ENCODE data around the gene ELK1.

ELK1 gene

DNA sequence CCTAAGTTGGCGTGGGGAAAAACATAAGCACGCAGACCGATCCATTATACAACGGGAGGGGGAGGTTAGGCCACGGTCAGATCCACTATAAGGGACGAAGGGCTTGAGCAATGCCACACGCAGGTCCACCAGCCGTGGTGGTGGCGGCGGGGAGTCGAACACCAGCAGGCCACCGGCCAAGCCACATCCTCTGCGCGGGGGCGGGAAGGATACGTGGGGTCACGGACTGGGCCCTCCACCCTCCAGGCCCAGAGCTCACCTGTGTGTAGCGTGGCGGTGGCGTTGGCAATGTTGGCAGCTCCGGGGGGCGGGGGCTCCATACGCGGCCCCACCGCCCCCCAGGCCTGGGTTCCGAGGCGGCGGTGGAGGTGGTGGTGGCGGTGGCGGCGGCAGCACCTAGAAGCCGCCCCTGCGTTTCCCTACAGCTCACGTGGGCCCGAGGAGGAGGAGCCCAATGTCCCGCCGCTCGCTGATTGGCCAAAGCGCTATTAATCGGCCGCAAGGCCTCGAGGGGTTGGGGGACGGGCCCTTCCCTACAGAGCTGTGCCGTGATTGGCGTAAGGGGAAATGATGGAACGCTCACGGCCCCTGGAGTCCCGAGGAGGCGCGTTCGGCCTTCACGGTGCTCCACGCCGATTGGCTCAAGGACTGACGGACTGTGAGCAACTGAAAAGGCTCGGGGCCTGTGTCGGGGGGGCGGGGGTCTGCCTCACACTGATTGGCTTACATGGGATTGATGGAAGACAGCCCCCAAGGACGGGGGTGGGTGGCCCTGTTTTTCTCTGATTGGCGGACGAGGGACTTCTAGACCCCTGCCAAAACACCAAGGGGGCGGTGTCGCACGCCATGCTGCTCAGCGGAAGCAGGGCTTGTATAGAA lies at the start of gene ELK1 (continued):
- TF ChIP-seq, protein P1, sequence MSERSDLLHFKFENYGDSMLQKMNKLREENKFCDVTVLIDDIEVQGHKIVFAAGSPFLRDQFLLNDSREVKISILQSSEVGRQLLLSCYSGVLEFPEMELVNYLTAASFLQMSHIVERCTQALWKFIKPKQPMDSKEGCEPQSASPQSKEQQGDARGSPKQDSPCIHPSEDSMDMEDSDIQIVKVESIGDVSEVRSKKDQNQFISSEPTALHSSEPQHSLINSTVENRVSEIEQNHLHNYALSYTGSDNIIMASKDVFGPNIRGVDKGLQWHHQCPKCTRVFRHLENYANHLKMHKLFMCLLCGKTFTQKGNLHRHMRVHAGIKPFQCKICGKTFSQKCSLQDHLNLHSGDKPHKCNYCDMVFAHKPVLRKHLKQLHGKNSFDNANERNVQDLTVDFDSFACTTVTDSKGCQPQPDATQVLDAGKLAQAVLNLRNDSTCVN (tag by site-specific recombination; optimal IDR thresholded peaks at IDR 0.05) = peak; percentile 41
- no peak for TF ChIP-seq ZNF174 (tag by site-specific recombination; IDR thresholded peaks at IDR 0.05)
- no peak for TF ChIP-seq ZSCAN23 (tag by site-specific recombination; IDR thresholded peaks at IDR 0.05)
- no peak for TF ChIP-seq ZNF140 (tag by site-specific recombination; IDR thresholded peaks at IDR 0.05)
- peak; percentile 93 for TF ChIP-seq ZFHX2 (tag by site-specific recombination; conservative IDR thresholded peaks at IDR 0.05)
- TF ChIP-seq ZNF670 (tag by site-specific recombination; IDR thresholded peaks at IDR 0.05; ENCODE audit: low read depth) = no peak
- TF ChIP-seq, protein P2, sequence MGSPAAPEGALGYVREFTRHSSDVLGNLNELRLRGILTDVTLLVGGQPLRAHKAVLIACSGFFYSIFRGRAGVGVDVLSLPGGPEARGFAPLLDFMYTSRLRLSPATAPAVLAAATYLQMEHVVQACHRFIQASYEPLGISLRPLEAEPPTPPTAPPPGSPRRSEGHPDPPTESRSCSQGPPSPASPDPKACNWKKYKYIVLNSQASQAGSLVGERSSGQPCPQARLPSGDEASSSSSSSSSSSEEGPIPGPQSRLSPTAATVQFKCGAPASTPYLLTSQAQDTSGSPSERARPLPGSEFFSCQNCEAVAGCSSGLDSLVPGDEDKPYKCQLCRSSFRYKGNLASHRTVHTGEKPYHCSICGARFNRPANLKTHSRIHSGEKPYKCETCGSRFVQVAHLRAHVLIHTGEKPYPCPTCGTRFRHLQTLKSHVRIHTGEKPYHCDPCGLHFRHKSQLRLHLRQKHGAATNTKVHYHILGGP (tag by site-specific recombination; IDR thresholded peaks at IDR 0.05) = no peak
- TF ChIP-seq HOXA7 (CRISPR knock-in tag; IDR thresholded peaks at IDR 0.05; ENCODE audit: borderline replicate concordance) = no peak
- TF ChIP-seq, protein P3, sequence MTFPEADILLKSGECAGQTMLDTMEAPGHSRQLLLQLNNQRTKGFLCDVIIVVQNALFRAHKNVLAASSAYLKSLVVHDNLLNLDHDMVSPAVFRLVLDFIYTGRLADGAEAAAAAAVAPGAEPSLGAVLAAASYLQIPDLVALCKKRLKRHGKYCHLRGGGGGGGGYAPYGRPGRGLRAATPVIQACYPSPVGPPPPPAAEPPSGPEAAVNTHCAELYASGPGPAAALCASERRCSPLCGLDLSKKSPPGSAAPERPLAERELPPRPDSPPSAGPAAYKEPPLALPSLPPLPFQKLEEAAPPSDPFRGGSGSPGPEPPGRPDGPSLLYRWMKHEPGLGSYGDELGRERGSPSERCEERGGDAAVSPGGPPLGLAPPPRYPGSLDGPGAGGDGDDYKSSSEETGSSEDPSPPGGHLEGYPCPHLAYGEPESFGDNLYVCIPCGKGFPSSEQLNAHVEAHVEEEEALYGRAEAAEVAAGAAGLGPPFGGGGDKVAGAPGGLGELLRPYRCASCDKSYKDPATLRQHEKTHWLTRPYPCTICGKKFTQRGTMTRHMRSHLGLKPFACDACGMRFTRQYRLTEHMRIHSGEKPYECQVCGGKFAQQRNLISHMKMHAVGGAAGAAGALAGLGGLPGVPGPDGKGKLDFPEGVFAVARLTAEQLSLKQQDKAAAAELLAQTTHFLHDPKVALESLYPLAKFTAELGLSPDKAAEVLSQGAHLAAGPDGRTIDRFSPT (tag by site-specific recombination; IDR thresholded peaks at IDR 0.05) = peak; percentile 76
- no peak for TF ChIP-seq ZNF23 (tag by site-specific recombination; IDR thresholded peaks at IDR 0.05; ENCODE audit: borderline replicate concordance)
- TF ChIP-seq ZNF768 (tag by site-specific recombination; IDR thresholded peaks at IDR 0.05) = no peak
- no peak for TF ChIP-seq ZFP41 (tag by site-specific recombination; IDR thresholded peaks at IDR 0.05; ENCODE audit: borderline replicate concordance)
- TF ChIP-seq, protein P4, sequence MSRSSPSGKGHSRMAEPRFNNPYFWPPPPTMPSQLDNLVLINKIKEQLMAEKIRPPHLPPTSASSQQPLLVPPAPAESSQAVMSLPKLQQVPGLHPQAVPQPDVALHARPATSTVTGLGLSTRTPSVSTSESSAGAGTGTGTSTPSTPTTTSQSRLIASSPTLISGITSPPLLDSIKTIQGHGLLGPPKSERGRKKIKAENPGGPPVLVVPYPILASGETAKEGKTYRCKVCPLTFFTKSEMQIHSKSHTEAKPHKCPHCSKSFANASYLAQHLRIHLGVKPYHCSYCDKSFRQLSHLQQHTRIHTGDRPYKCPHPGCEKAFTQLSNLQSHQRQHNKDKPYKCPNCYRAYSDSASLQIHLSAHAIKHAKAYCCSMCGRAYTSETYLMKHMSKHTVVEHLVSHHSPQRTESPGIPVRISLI (tag by site-specific recombination; IDR thresholded peaks at IDR 0.05) = no peak
- TF ChIP-seq ZBTB7A (tag by site-specific recombination; IDR thresholded peaks at IDR 0.05; ENCODE audit: low read depth) = peak; percentile 85
- TF ChIP-seq KLF1 (tag by site-specific recombination; IDR thresholded peaks at IDR 0.05) = peak; percentile 33; the same call in 1 of the 2 replicates
- TF ChIP-seq, protein P5, sequence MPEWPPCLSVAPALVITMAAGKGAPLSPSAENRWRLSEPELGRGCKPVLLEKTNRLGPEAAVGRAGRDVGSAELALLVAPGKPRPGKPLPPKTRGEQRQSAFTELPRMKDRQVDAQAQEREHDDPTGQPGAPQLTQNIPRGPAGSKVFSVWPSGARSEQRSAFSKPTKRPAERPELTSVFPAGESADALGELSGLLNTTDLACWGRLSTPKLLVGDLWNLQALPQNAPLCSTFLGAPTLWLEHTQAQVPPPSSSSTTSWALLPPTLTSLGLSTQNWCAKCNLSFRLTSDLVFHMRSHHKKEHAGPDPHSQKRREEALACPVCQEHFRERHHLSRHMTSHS (tag by site-specific recombination; IDR thresholded peaks at IDR 0.05) = no peak
- no peak for TF ChIP-seq ZNF555 (tag by site-specific recombination; conservative IDR thresholded peaks at IDR 0.05)
- no peak for TF ChIP-seq MEIS1 (CRISPR knock-in tag; IDR thresholded peaks at IDR 0.05; ENCODE audit: borderline replicate concordance)
- TF ChIP-seq, protein P6, sequence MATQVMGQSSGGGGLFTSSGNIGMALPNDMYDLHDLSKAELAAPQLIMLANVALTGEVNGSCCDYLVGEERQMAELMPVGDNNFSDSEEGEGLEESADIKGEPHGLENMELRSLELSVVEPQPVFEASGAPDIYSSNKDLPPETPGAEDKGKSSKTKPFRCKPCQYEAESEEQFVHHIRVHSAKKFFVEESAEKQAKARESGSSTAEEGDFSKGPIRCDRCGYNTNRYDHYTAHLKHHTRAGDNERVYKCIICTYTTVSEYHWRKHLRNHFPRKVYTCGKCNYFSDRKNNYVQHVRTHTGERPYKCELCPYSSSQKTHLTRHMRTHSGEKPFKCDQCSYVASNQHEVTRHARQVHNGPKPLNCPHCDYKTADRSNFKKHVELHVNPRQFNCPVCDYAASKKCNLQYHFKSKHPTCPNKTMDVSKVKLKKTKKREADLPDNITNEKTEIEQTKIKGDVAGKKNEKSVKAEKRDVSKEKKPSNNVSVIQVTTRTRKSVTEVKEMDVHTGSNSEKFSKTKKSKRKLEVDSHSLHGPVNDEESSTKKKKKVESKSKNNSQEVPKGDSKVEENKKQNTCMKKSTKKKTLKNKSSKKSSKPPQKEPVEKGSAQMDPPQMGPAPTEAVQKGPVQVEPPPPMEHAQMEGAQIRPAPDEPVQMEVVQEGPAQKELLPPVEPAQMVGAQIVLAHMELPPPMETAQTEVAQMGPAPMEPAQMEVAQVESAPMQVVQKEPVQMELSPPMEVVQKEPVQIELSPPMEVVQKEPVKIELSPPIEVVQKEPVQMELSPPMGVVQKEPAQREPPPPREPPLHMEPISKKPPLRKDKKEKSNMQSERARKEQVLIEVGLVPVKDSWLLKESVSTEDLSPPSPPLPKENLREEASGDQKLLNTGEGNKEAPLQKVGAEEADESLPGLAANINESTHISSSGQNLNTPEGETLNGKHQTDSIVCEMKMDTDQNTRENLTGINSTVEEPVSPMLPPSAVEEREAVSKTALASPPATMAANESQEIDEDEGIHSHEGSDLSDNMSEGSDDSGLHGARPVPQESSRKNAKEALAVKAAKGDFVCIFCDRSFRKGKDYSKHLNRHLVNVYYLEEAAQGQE (tag by site-specific recombination; IDR thresholded peaks at IDR 0.05) = no peak
- TF ChIP-seq ZNF658 (tag by site-specific recombination; IDR thresholded peaks at IDR 0.05) = no peak
- TF ChIP-seq SCRT1 (tag by site-specific recombination; IDR thresholded peaks at IDR 0.05; ENCODE audit: borderline replicate concordance) = no peak
- no peak for TF ChIP-seq ZNF837 (tag by site-specific recombination; IDR thresholded peaks at IDR 0.05)
- TF ChIP-seq ZNF707 (tag by site-specific recombination; IDR thresholded peaks at IDR 0.05) = no peak
- TF ChIP-seq, protein P7, sequence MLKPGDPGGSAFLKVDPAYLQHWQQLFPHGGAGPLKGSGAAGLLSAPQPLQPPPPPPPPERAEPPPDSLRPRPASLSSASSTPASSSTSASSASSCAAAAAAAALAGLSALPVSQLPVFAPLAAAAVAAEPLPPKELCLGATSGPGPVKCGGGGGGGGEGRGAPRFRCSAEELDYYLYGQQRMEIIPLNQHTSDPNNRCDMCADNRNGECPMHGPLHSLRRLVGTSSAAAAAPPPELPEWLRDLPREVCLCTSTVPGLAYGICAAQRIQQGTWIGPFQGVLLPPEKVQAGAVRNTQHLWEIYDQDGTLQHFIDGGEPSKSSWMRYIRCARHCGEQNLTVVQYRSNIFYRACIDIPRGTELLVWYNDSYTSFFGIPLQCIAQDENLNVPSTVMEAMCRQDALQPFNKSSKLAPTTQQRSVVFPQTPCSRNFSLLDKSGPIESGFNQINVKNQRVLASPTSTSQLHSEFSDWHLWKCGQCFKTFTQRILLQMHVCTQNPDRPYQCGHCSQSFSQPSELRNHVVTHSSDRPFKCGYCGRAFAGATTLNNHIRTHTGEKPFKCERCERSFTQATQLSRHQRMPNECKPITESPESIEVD (tag by site-specific recombination; IDR thresholded peaks at IDR 0.05) = no peak
- TF ChIP-seq ZNF184 (tag by site-specific recombination; IDR thresholded peaks at IDR 0.05) = no peak
- TF ChIP-seq ZIC2 (tag by site-specific recombination; IDR thresholded peaks at IDR 0.05) = peak; percentile 67
- no peak for TF ChIP-seq ZNF830 (tag by site-specific recombination; IDR thresholded peaks at IDR 0.05; ENCODE audit: low read depth)
